ENCODE data around the gene CDKN2AIPNL.

Gene CDKN2AIPNL

DNA sequence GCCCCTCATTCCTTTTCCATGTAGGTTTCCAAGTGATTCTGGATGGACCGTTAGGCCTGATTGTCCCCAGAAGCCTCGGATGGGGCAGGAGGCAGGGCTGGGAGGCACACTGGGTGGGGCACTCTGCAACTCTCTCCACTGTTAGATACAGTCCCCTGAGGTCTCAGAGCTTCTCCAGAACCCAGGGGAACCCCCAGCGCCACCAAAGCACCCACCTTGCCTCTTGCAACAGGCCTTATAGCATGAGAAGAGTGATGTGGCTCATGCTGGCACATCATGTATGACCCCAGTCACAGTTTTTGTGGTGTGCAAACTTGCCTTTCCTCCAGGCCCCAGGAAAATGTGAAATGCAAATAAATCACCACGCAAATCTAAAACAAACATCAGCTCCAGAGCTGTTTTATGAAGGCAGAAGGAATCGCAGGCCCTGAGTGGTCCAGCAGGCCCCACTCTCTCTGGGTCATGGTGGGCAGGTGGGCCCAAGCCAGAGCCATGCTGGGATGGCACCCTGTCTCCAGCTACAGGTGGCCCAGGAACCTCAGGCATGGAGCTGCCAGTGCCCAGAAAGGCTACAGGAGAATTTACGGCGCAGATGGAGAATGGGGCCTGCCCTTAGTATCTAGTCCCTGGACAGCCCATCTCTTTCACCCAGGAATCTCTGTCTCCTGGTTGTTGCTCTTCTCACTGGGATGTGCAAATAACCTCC, 36.3 kb upstream of the CDKN2AIPNL start:
- DNase-seq (no peak), ATAC-seq (ENCODE audit: insufficient read depth, low read depth) (no peak)
- no peak overlapping the region for H3K4me3 ChIP-seq (ENCODE audit: low read depth in 1 of 2, low read length in 2 of 2)
- no peaks in the 10 kb centered on the region for H3K9me3 ChIP-seq (ENCODE audit: insufficient read depth, low read length, severe bottlenecking)
- no peaks in the 10 kb centered on the region for H3K79me2 ChIP-seq (ENCODE audit: insufficient read depth, low read length)
- TF ChIP-seq EZH2 (IDR thresholded peaks at IDR 0.05; ENCODE audit: borderline replicate concordance, low read depth, low read length, severe bottlenecking) (no peak), CTCF (IDR thresholded peaks at IDR 0.05; ENCODE audit: borderline replicate concordance, extremely low read depth, low read length, poor library complexity, severe bottlenecking) (no peak)
- no peak overlapping the region for H3K9ac ChIP-seq (ENCODE audit: low read depth, low read length)
- H3K4me1 ChIP-seq (ENCODE audit: insufficient read depth, low read length): no peaks in the 10 kb centered on the region
- H3K4me2 ChIP-seq (ENCODE audit: insufficient read depth, low read length): no peak overlapping the region
- no peaks in the 10 kb centered on the region for H3K36me3 ChIP-seq (ENCODE audit: insufficient read depth, low read length)
- no peaks in the 10 kb centered on the region for H3K27me3 ChIP-seq (ENCODE audit: insufficient read depth, low read length, poor library complexity)
- H2AFZ ChIP-seq (ENCODE audit: low read depth, low read length): no peak overlapping the region
- no peaks in the 10 kb centered on the region for H4K20me1 ChIP-seq (ENCODE audit: insufficient read depth, low read length)
- H3K27ac ChIP-seq (ENCODE audit: low read length): no peak overlapping the region

GRCh38 chr5:134446938-134447337, 35.3 kb upstream of the CDKN2AIPNL start:
- H3K4me2 ChIP-seq (ENCODE audit: insufficient read depth, low read length): no peak overlapping the region
- DNase-seq: no peak
- H3K27me3 ChIP-seq (ENCODE audit: insufficient read depth, low read length, poor library complexity): no peaks in the 10 kb centered on the region
- no peak overlapping the region for H3K27ac ChIP-seq (ENCODE audit: low read length)
- TF ChIP-seq EZH2 (IDR thresholded peaks at IDR 0.05; ENCODE audit: borderline replicate concordance, low read depth, low read length, severe bottlenecking): no peak
- no peak for TF ChIP-seq CTCF (IDR thresholded peaks at IDR 0.05; ENCODE audit: borderline replicate concordance, extremely low read depth, low read length, poor library complexity, severe bottlenecking)
- no peaks in the 10 kb centered on the region for H3K79me2 ChIP-seq (ENCODE audit: insufficient read depth, low read length)
- no peak overlapping the region for H2AFZ ChIP-seq (ENCODE audit: low read depth, low read length)
- H3K4me3 ChIP-seq (ENCODE audit: low read depth in 1 of 2, low read length in 2 of 2): no peak overlapping the region
- H4K20me1 ChIP-seq (ENCODE audit: insufficient read depth, low read length): no peaks in the 10 kb centered on the region
- H3K36me3 ChIP-seq (ENCODE audit: insufficient read depth, low read length): no peaks in the 10 kb centered on the region
- no peaks in the 10 kb centered on the region for H3K9me3 ChIP-seq (ENCODE audit: insufficient read depth, low read length, severe bottlenecking)
- no peak for ATAC-seq (ENCODE audit: insufficient read depth, low read depth)
- H3K4me1 ChIP-seq (ENCODE audit: insufficient read depth, low read length): no peaks in the 10 kb centered on the region
- no peak overlapping the region for H3K9ac ChIP-seq (ENCODE audit: low read depth, low read length)

DNA sequence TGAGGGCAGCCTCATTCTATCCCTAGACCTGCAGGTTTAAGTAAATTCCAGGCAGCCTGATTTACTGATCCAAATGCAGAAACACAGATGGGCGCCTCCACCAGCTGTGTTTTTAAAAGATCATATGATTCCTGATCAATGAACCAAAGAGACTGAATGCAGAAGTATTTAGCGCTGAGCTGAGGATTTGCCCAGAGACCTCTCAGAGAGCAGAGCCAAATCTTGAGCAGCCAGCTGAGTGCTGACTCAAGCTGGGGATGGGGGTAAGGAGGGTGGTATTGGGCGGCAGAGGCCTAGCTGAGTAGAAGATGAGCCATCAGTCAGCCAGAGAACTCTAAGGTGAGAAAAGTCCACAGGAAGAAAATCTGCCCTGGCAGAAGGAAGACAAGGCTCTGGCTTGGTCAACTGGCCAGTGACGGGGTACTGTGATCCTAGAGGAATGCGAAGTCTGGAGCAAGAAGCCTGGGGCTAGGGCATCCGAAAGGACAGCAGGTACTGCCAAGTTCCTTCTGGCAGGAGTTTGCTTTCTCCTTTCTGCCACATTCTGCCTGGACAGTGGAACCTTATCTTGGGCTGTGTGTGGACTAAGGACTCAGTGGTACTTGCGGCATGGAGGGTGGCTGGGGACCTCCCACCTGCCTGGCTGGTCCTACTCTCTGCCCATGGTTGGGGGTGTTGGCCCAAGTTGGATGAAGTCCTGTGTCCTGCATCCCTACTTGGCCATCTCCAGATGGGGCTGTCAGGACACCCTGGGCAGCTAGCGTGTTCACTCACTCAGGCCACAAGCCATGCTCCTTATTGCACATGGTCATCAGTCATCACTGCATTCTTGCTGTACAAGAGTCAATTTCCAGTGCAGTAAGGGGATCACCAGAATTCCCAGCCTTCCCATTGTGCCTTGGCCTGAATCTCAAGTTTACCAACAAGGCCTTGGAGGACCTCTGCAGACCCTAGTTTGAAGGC, 34.5 kb upstream of the CDKN2AIPNL start:
- no peak overlapping the region for H3K9ac ChIP-seq (ENCODE audit: low read depth, low read length)
- no peaks in the 10 kb centered on the region for H3K36me3 ChIP-seq (ENCODE audit: insufficient read depth, low read length)
- no peaks in the 10 kb centered on the region for H3K27me3 ChIP-seq (ENCODE audit: insufficient read depth, low read length, poor library complexity)
- no peak overlapping the region for H3K4me2 ChIP-seq (ENCODE audit: insufficient read depth, low read length)
- TF ChIP-seq CTCF (IDR thresholded peaks at IDR 0.05; ENCODE audit: borderline replicate concordance, extremely low read depth, low read length, poor library complexity, severe bottlenecking) (no peak), EZH2 (IDR thresholded peaks at IDR 0.05; ENCODE audit: borderline replicate concordance, low read depth, low read length, severe bottlenecking) (no peak)
- H3K9me3 ChIP-seq (ENCODE audit: insufficient read depth, low read length, severe bottlenecking): no peaks in the 10 kb centered on the region
- DNase-seq (no peak), ATAC-seq (ENCODE audit: insufficient read depth, low read depth) (no peak)
- no peaks in the 10 kb centered on the region for H3K4me1 ChIP-seq (ENCODE audit: insufficient read depth, low read length)
- H2AFZ ChIP-seq (ENCODE audit: low read depth, low read length): no peak overlapping the region
- H3K79me2 ChIP-seq (ENCODE audit: insufficient read depth, low read length): no peaks in the 10 kb centered on the region
- no peaks in the 10 kb centered on the region for H4K20me1 ChIP-seq (ENCODE audit: insufficient read depth, low read length)
- no peak overlapping the region for H3K27ac ChIP-seq (ENCODE audit: low read length)
- no peak overlapping the region for H3K4me3 ChIP-seq (ENCODE audit: low read depth in 1 of 2, low read length in 2 of 2)

All from DND-41 (cell line).